D721Med (cell line): ENCODE results near the gene SPOCK1.
"Not testable (repeated sequence)": the region's sequence is repeated elsewhere in the genome, so short reads cannot be mapped to it uniquely, and the experiment has no call there.

Source experiments
- DNase-seq: peaks from one replicate; pipeline ENCODE4 v3.0.0; 2011; ENCODE audit warnings: low spot score; ENCODE audit not compliant: insufficient read length
- FAIRE-seq: peaks from 2 replicates; lab custom pipeline; 2011; peaks lifted over from hg19 to GRCh38; lab: Jason Lieb, UNC
- CTCF ChIP-seq: IDR thresholded peaks from 2 replicates; pipeline ENCODE4 v1.5.1; 2012; ENCODE audit warnings: mild to moderate bottlenecking, control low read depth; ENCODE audit not compliant: insufficient read depth; ENCODE audit errors: missing control alignments

Gene SPOCK1

GRCh38 chr5:137245438-137245837 lies 253.7 kb downstream of the SPOCK1 start:
- TF ChIP-seq CTCF, result no peak

GRCh38 chr5:137240285-137240684 lies 258.8 kb downstream of the SPOCK1 start:
- no peak for TF ChIP-seq CTCF
- DNase-seq, result no peak
- FAIRE-seq, result no peak

More at GRCh38 chr5:137245438-137245837, 253.7 kb downstream of the SPOCK1 start:
- DNase-seq (no peak), FAIRE-seq (no peak)

- DNase-seq, result no peak
- no peak for FAIRE-seq
- TF ChIP-seq CTCF, result no peak
Observed at GRCh38 chr5:137236849-137237507, 262.1 kb downstream of the SPOCK1 start.

GRCh38 chr5:137236252-137236651 lies 262.9 kb downstream of the SPOCK1 start:
- DNase-seq, result no peak
- no peak for FAIRE-seq
- TF ChIP-seq CTCF, result no peak

GRCh38 chr5:137234973-137235943 lies 263.9 kb downstream of the SPOCK1 start:
- FAIRE-seq (no peak), DNase-seq (no peak)
- no peak for TF ChIP-seq CTCF

GRCh38 chr5:137233726-137234125 lies 265.4 kb downstream of the SPOCK1 start:
- no peak for TF ChIP-seq CTCF
- DNase-seq, result no peak
- FAIRE-seq, result no peak

GRCh38 chr5:137233304-137233703 lies 265.8 kb downstream of the SPOCK1 start:
- not testable (repeated sequence) for FAIRE-seq, DNase-seq
